ENCODE data around the gene SMIM38. TPM values are rescaled to one million over a fixed set of nuclear protein-coding genes. Genes with fewer than 3 reads are reported as not detected.
"Not testable (repeated sequence)": the region's sequence is repeated elsewhere in the genome, so short reads cannot be mapped to it uniquely, and the experiment has no call there.

The SMIM38 gene
- total RNA-seq, 4 donors from 2014 or later: 2.9 to 10.1 TPM; not detected in 2

DNA sequence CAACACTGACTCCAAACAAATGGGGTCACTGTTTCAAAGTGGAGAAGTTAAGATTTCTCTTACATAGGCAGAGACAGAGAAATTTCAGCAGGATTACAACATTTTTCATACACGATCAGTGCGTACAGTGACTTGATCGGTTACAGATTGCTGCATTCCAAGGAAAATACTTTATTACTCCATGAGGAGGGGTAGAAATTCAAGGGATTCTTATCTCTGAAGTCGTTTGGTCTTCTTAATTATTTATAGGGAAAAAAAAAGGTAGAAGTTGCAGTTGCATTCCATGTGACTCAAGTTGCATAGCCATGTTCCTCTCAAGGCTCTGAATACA, 10.7 kb upstream of the SMIM38 start:
- in situ Hi-C loops (cut with MboI; ENCODE audit: low pct_ligation_motif_present in 1 of 4, low pct_unique_long_range_greater_than_20kb in 1 of 4, low sequenced_read_pairs in 3 of 4) (loop anchor here in 1 of 4 donors (25.0 kb wide), 1 partner anchor 92 kb away; no protein-coding TSS in a partner anchor), intact Hi-C loops (cut with DNase I; ENCODE audit: low total_unique reads) (no loop called here)
- Histone ChIP-seq H3K27ac (no peak overlapping the region), H3K4me1 (no peaks in the 10 kb centered on the region), H3K9me3 (peaks cover 7 to 11% of the 10 kb centered on the region in 2 donors), H3K4me3 (no peak overlapping the region), H3K36me3 (no peaks in the 10 kb centered on the region), H3K27me3 (no peaks in the 10 kb centered on the region)
- DNase-seq: no peak
- TF ChIP-seq POLR2A (IDR thresholded peaks at IDR 0.05): no peak
- no peak for TF ChIP-seq EP300 (IDR thresholded peaks at IDR 0.05; ENCODE audit: low read depth)
- TF ChIP-seq POLR2AphosphoS5 (IDR thresholded peaks at IDR 0.05): no peak
- TF ChIP-seq, protein P1, sequence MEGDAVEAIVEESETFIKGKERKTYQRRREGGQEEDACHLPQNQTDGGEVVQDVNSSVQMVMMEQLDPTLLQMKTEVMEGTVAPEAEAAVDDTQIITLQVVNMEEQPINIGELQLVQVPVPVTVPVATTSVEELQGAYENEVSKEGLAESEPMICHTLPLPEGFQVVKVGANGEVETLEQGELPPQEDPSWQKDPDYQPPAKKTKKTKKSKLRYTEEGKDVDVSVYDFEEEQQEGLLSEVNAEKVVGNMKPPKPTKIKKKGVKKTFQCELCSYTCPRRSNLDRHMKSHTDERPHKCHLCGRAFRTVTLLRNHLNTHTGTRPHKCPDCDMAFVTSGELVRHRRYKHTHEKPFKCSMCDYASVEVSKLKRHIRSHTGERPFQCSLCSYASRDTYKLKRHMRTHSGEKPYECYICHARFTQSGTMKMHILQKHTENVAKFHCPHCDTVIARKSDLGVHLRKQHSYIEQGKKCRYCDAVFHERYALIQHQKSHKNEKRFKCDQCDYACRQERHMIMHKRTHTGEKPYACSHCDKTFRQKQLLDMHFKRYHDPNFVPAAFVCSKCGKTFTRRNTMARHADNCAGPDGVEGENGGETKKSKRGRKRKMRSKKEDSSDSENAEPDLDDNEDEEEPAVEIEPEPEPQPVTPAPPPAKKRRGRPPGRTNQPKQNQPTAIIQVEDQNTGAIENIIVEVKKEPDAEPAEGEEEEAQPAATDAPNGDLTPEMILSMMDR (IDR thresholded peaks at IDR 0.05): no peak
- 74 to 81% methylated on average over 4 of the region's 4 CpGs for WGBS, 2 donors (ENCODE audit: low coverage in 1 of 2)

DNA sequence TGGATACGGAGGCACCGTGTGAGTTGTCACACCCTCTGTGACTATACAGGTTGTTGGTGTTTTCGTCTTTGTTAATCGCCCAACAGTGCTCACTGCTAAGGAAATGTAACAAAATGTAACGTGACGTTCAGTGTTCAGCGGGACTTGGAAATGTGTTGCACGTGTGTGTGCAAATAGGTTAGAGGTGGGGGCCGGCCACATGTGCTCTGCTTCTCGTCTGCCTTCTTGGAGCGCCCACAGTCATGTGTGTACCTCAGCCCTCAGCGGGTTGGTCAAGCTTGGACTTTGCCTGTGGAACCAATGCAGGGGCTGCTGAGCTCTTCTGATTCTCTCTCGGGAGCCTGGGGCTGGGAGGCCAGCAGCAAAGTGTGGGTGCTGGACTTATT, 7.4 kb upstream of the SMIM38 start:
- 91 to 99% methylated on average over 11 to 13 of the region's 13 CpGs for WGBS, 2 donors (ENCODE audit: low coverage in 1 of 2)
- no peak overlapping the region for H3K4me3 ChIP-seq
- peaks cover 7 to 11% of the 10 kb centered on the region in 2 donors for H3K9me3 ChIP-seq
- no peaks in the 10 kb centered on the region for H3K36me3 ChIP-seq
- intact Hi-C loops (cut with DNase I; ENCODE audit: low total_unique reads) (no loop called here), in situ Hi-C loops (cut with MboI; ENCODE audit: low pct_ligation_motif_present in 1 of 4, low pct_unique_long_range_greater_than_20kb in 1 of 4, low sequenced_read_pairs in 3 of 4) (loop anchor here in 1 of 4 donors (25.0 kb wide), 1 partner anchor 89 kb away; no protein-coding TSS in a partner anchor)
- no peak overlapping the region for H3K27ac ChIP-seq
- DNase-seq: no peak
- no peak for TF ChIP-seq POLR2A (IDR thresholded peaks at IDR 0.05)
- TF ChIP-seq, protein P1 (IDR thresholded peaks at IDR 0.05): no peak
- TF ChIP-seq POLR2AphosphoS5 (IDR thresholded peaks at IDR 0.05): no peak
- TF ChIP-seq EP300 (IDR thresholded peaks at IDR 0.05; ENCODE audit: low read depth): no peak
- H3K27me3 ChIP-seq: no peaks in the 10 kb centered on the region
- no peaks in the 10 kb centered on the region for H3K4me1 ChIP-seq

DNA sequence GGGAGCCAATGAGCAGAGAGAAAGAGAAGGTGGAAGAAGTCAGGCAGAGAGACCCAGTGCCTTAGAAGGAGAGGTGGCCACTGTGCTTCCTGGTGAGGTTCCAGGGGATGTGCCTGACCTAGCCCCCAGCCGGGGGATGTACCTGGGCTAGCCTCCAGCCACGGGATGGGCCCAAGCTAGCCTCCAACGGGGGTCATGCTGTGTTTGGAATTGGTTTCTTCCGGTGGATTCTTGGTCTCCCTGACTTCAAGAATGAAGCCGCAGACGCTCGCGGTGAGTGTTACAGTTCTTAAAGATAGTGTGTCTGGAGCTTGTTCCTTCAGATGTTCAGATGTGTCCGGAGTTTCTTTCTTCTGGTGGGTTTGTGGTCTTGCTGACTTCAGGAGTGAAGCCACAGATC, 6.9 kb upstream of the SMIM38 start:
- Histone ChIP-seq H3K36me3 (no peaks in the 10 kb centered on the region), H3K4me1 (no peaks in the 10 kb centered on the region), H3K27ac (no peak overlapping the region), H3K9me3 (peaks cover 7 to 11% of the 10 kb centered on the region in 2 donors), H3K27me3 (no peaks in the 10 kb centered on the region), H3K4me3 (no peak overlapping the region)
- TF ChIP-seq EP300 (IDR thresholded peaks at IDR 0.05; ENCODE audit: low read depth) (no peak), POLR2A (IDR thresholded peaks at IDR 0.05) (no peak), POLR2AphosphoS5 (IDR thresholded peaks at IDR 0.05) (no peak)
- TF ChIP-seq, protein P1 (IDR thresholded peaks at IDR 0.05): no peak
- 70 to 92% methylated on average over 2 to 9 of the region's 9 CpGs for WGBS, 2 donors (ENCODE audit: low coverage in 1 of 2)
- intact Hi-C loops (cut with DNase I; ENCODE audit: low total_unique reads) (no loop called here), in situ Hi-C loops (cut with MboI; ENCODE audit: low pct_ligation_motif_present in 1 of 4, low pct_unique_long_range_greater_than_20kb in 1 of 4, low sequenced_read_pairs in 3 of 4) (loop anchor here in 1 of 4 donors (25.0 kb wide), 1 partner anchor 88 kb away; no protein-coding TSS in a partner anchor)
- DNase-seq: no peak

DNA sequence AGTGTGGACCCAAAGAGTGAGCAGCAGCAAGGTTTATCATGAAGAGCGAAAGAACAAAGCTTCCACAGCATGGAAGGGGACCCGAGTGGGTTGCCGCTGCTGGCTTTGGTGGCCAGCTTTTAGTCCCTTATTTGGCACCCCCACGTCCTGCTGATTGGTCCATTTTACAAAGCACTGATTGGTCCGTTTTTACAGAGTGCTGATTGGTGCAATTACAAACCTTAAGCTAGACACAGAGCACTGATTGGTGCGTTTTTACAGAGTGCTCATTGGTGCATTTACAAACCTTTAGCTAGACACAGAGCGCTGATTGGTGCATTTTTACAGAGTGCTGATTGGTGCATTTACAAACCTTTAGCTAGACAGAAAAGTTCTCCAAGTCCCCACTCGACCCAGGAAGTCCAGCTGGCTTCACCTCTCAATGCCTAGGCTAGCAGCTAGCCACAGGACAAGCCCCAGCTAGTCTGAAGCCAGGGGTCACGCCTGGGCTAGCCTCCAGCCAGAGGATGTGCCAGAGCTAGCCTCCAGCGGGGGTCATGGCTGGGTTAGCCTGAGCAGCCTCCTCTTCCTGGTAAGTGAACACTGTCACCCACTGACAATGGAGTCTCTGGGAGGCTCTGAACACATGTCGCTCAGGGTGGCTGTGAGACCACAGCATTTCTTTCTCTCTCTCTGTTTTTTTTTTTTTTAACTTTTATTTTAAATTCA, 6.2 kb upstream of the SMIM38 start:
- H3K36me3 ChIP-seq; H3K4me3 ChIP-seq; H3K27ac ChIP-seq; DNase-seq; H3K27me3 ChIP-seq; intact Hi-C loops (cut with DNase I; ENCODE audit: low total_unique reads); H3K4me1 ChIP-seq: not testable (repeated sequence)
- 87 to 100% methylated on average over 1 to 11 of the region's 11 CpGs for WGBS, 2 donors (ENCODE audit: low coverage in 1 of 2)
- peaks cover 7 to 11% of the 10 kb centered on the region in 2 donors for H3K9me3 ChIP-seq
- in situ Hi-C loops (cut with MboI; ENCODE audit: low pct_ligation_motif_present in 1 of 4, low pct_unique_long_range_greater_than_20kb in 1 of 4, low sequenced_read_pairs in 3 of 4): loop anchor here in 1 of 4 donors (25.0 kb wide), 1 partner anchor 88 kb away; no protein-coding TSS in a partner anchor
